Measurements from ENCODE around the gene SLC19A1. TPM values are rescaled to one million over a fixed set of nuclear protein-coding genes. Genes with fewer than 3 reads are reported as not detected.

Gene SLC19A1
- total RNA-seq, 1 experiment from 2014 or later, result 25.4 TPM

GRCh38 chr21:45559216-45560105 is 17.2 kb upstream of the SLC19A1 start:
- BruUV-seq (replicated peaks), result no TSS peak

GRCh38 chr21:45558044-45558721 is 15.9 kb upstream of the SLC19A1 start:
- TF ChIP-seq CTCF (IDR thresholded peaks at IDR 0.05; ENCODE audit: unreplicated experiment), result no peak
- H3K4me3 Mint-ChIP-seq (ENCODE audit: unreplicated experiment), result no peak overlapping the region
- H3K36me3 Mint-ChIP-seq (ENCODE audit: insufficient read depth, unreplicated experiment), result no peaks in the 10 kb centered on the region
- intact Hi-C loops (cut with micrococcal nuclease), result no loop called here
- peaks cover 4% of the 10 kb centered on the region for H3K4me1 Mint-ChIP-seq (ENCODE audit: insufficient read depth, unreplicated experiment)
- no peak for DNase-seq (ENCODE audit: unreplicated experiment)
- no TSS peak for BruUV-seq (replicated peaks)
- peaks cover 28% of the 10 kb centered on the region for H3K27me3 Mint-ChIP-seq (ENCODE audit: insufficient read depth, unreplicated experiment)
- no peak overlapping the region for H3K27ac Mint-ChIP-seq (ENCODE audit: low read depth, unreplicated experiment)
- ChIA-PET CTCF (interaction anchor here (0.6 to 4.8 kb wide), 4 partner anchors 14 to 452 kb away, joined by 3 to 53 read pairs (median 4); no protein-coding TSS in a partner anchor), POLR2A (no interaction called here)
- no peaks in the 10 kb centered on the region for H3K9me3 Mint-ChIP-seq (ENCODE audit: unreplicated experiment)

More at GRCh38 chr21:45559216-45560105, 17.2 kb upstream of the SLC19A1 start:
- POLR2A ChIA-PET, result interaction anchor here (0.9 kb wide), 1 partner anchor 251 kb away, joined by 3 read pairs; no protein-coding TSS in a partner anchor
- H3K4me1 Mint-ChIP-seq (ENCODE audit: insufficient read depth, unreplicated experiment), result peaks cover 4% of the 10 kb centered on the region
- no peaks in the 10 kb centered on the region for H3K9me3 Mint-ChIP-seq (ENCODE audit: unreplicated experiment)
- intact Hi-C loops (cut with micrococcal nuclease), result no loop called here
- H3K4me3 Mint-ChIP-seq (ENCODE audit: unreplicated experiment), result no peak overlapping the region
- TF ChIP-seq CTCF (IDR thresholded peaks at IDR 0.05; ENCODE audit: unreplicated experiment), result no peak
- H3K27ac Mint-ChIP-seq (ENCODE audit: low read depth, unreplicated experiment), result no peak overlapping the region
- DNase-seq (ENCODE audit: unreplicated experiment), result no peak
- H3K27me3 Mint-ChIP-seq (ENCODE audit: insufficient read depth, unreplicated experiment), result peaks cover 41% of the 10 kb centered on the region
- CTCF ChIA-PET, result interaction anchor here (0.6 to 4.8 kb wide), 3 partner anchors 37 to 259 kb away, joined by 4 to 53 read pairs (median 6); no protein-coding TSS in a partner anchor
- H3K36me3 Mint-ChIP-seq (ENCODE audit: insufficient read depth, unreplicated experiment), result no peaks in the 10 kb centered on the region

- Mint-ChIP-seq H3K36me3 (ENCODE audit: insufficient read depth, unreplicated experiment) (no peaks in the 10 kb centered on the region), H3K9me3 (ENCODE audit: unreplicated experiment) (no peaks in the 10 kb centered on the region), H3K27ac (ENCODE audit: low read depth, unreplicated experiment) (no peak overlapping the region), H3K27me3 (ENCODE audit: insufficient read depth, unreplicated experiment) (peaks cover 23% of the 10 kb centered on the region), H3K4me1 (ENCODE audit: insufficient read depth, unreplicated experiment) (peaks cover 4% of the 10 kb centered on the region), H3K4me3 (ENCODE audit: unreplicated experiment) (no peak overlapping the region)
- TF ChIP-seq CTCF (IDR thresholded peaks at IDR 0.05; ENCODE audit: unreplicated experiment), result no peak
- DNase-seq (ENCODE audit: unreplicated experiment), result no peak
- BruUV-seq (replicated peaks), result no TSS peak
- intact Hi-C loops (cut with micrococcal nuclease), result no loop called here
- POLR2A ChIA-PET, result no interaction called here
- CTCF ChIA-PET, result interaction anchor here (1.1 to 4.8 kb wide), 2 partner anchors 14 to 261 kb away, joined by 3 to 53 read pairs; no protein-coding TSS in a partner anchor
Observed at GRCh38 chr21:45557616-45558043, 15.4 kb upstream of the SLC19A1 start.
